ENCODE results near the gene NFIB.

The NFIB gene

GRCh38 chr9:14345354-14346230 is 31.7 kb upstream of the NFIB start:
- DNase-seq (ENCODE audit: low read depth in 2 of 2) = no peak

- DNase-seq (ENCODE audit: low read depth in 2 of 2) = no peak
Observed at GRCh38 chr9:14344941-14345353, 31.0 kb upstream of the NFIB start.

GRCh38 chr9:14344053-14344524 is 30.1 kb upstream of the NFIB start:
- no peak for DNase-seq (ENCODE audit: low read depth in 2 of 2)

- no peak for DNase-seq (ENCODE audit: low read depth in 2 of 2)
Observed at GRCh38 chr9:14343261-14344031, 29.5 kb upstream of the NFIB start.

GRCh38 chr9:14342736-14343135 is 28.8 kb upstream of the NFIB start:
- DNase-seq (ENCODE audit: low read depth in 2 of 2) = no peak

- no peak for DNase-seq (ENCODE audit: low read depth in 2 of 2)
Observed at GRCh38 chr9:14341437-14342122, 27.6 kb upstream of the NFIB start.

GRCh38 chr9:14340994-14341393 is 27.1 kb upstream of the NFIB start:
- no peak for DNase-seq (ENCODE audit: low read depth in 2 of 2)

- no peak for DNase-seq (ENCODE audit: low read depth in 2 of 2)
Observed at GRCh38 chr9:14340219-14340873, 26.4 kb upstream of the NFIB start.

- no peak for DNase-seq (ENCODE audit: low read depth in 2 of 2)
Observed at GRCh38 chr9:14339746-14340145, 25.8 kb upstream of the NFIB start.

- DNase-seq (ENCODE audit: low read depth in 2 of 2) = no peak
Observed at GRCh38 chr9:14337615-14338014, 23.7 kb upstream of the NFIB start.

- no peak for DNase-seq (ENCODE audit: low read depth in 2 of 2)
Observed at GRCh38 chr9:14336244-14336643, 22.3 kb upstream of the NFIB start.

GRCh38 chr9:14331120-14331519 is 17.2 kb upstream of the NFIB start:
- DNase-seq (ENCODE audit: low read depth in 2 of 2) = no peak

- no peak for DNase-seq (ENCODE audit: low read depth in 2 of 2)
Observed at GRCh38 chr9:14327036-14327435, 13.1 kb upstream of the NFIB start.

- no peak for DNase-seq (ENCODE audit: low read depth in 2 of 2)
Observed at GRCh38 chr9:14326264-14326826, 12.4 kb upstream of the NFIB start.

GRCh38 chr9:14325147-14325546 is 11.2 kb upstream of the NFIB start:
- DNase-seq (ENCODE audit: low read depth in 2 of 2) = no peak

GRCh38 chr9:14323985-14324650 is 10.2 kb upstream of the NFIB start:
- DNase-seq (ENCODE audit: low read depth in 2 of 2) = no peak

GRCh38 chr9:14323083-14323971 is 9.4 kb upstream of the NFIB start:
- DNase-seq (ENCODE audit: low read depth in 2 of 2) = no peak

- peak; percentile 36 to 64 for DNase-seq (ENCODE audit: low read depth in 2 of 2)
Observed at GRCh38 chr9:14322211-14323082, 8.5 kb upstream of the NFIB start.
